ENCODE measurements around the gene CLDN4.
"Not testable (repeated sequence)": the region's sequence is repeated elsewhere in the genome, so short reads cannot be mapped to it uniquely, and the experiment has no call there.

Gene CLDN4

DNA sequence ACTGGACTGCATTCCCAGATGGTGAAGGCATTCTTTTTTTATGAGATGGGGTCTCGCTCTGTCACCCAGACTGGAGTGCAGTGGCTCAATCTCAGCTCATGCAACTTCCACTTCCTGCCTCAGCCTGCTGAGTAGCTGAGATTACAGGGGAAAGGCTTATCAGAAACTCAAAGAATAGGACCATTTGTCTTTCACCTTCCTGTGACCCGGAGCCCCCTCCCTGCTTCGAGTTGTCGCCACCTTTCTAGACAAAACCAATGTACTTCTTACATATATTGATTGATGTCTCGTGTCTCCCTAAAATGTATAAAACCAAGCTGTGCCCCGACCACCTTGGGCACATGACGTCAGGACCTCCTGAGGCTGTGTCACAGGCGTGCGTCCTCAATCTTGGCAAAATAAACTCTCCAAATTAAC is 13.3 kb downstream of the CLDN4 start:
- no peak for DNase-seq

DNA sequence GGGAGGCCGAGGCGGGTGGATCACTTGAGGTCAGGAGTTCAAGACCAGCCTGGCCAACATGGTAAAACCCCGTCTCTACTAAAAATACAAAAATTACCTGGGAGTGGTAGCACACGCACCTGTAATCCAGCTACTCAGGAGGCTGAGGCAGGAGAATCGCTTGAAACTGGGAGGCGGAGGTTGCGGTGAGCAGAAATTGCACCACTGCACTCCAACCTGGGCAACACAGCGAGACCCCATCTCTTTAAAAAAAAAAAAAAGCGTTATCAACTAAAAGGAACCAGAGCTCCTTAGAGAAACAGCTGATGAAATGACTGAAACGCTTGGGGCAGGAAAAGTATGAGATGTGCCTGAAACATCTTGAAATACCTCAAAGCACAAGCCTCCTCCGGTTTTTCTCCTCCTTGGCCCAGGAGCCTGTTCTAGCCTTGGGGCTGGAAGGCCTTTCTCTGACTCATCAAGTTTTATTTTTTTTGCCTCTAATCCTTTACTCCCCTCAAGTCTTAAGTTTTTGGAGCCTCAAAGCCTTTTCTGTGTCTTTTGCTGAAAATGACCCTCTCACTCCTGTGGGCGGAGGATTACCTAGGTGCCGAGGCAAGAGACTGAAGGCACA is 14.2 kb downstream of the CLDN4 start:
- DNase-seq, result no peak

DNA sequence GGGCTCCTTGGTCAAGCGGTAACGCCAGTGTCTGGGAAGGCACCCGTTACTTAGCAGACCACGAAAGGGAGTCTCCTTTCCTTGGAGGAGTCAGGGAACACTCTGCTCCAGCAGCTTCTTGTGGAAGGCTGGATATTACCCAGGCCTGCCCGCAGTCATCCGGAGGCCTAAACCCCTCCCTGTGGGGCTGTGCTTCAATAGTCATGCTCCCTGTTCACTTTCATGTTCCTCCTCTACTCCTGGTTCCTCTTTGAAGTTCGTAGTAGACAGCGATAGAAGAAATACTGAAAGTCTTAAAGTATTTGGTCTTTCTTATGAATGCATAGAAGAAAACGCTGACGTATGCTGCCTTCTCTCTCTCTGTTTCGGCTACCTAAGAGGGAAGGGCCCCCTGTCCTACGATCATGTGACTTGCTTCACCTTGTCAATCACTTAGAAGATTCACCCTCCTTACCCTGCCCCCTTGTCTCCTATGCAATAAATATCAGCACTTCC is 15.0 kb downstream of the CLDN4 start:
- not testable (repeated sequence) for DNase-seq

DNA sequence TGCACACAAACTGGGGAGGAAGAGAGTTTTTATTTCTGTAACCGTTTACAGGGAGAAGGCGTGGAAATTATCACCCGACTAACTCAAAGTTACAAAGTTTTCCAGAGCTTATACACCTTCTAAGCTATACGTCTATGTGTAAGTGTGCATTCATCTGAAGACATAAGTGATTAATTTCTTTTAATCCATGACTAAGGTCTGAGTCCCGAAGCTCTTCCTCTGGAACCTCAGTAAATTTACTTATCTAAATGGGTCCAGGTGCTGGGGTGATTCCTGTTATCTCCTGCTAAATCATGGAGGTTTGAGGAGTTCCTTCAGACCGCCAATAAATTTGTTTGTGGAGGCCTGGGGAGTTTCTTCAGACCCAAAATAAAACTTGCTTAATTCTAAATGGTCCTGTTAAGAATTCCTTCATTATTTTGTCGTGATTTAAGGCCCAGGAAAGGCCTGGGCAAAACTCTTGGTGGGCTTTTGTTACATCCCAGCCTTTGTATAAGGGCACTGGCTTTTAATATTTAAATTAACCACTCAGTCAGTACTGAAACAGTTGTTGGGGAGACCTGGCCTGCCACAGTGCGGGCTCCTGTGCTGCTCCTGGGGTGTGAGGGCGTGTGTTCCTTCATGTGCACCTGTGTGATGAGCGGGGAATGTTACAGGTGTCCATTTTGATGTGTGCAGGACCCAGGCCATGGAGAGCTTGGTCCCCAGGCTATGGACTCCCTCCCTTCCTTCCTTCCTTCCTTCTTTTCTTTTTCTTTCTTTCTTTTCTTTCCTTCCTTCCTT is 17.3 kb downstream of the CLDN4 start:
- no peak for DNase-seq

DNA sequence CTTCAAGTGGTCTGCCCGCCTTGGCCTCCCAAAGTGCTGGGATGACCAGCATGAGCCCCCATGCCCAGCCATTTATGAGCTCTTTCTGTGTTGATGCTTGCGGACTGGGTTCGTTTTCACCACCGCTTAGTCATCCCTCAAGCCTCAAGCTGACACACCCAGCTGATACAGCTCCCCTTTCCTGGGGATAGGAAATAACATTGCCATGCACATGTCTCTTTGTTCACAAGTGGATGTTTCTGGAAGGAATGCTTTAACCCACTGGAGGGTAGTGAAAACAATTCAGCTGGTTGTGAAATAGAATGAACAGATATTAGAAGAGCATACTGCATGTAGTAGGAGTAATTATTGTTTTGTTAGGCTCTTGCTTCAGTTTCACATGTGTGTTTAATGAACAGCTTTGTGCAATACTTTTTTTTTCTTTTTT is 20.0 kb downstream of the CLDN4 start:
- no peak for DNase-seq

DNA sequence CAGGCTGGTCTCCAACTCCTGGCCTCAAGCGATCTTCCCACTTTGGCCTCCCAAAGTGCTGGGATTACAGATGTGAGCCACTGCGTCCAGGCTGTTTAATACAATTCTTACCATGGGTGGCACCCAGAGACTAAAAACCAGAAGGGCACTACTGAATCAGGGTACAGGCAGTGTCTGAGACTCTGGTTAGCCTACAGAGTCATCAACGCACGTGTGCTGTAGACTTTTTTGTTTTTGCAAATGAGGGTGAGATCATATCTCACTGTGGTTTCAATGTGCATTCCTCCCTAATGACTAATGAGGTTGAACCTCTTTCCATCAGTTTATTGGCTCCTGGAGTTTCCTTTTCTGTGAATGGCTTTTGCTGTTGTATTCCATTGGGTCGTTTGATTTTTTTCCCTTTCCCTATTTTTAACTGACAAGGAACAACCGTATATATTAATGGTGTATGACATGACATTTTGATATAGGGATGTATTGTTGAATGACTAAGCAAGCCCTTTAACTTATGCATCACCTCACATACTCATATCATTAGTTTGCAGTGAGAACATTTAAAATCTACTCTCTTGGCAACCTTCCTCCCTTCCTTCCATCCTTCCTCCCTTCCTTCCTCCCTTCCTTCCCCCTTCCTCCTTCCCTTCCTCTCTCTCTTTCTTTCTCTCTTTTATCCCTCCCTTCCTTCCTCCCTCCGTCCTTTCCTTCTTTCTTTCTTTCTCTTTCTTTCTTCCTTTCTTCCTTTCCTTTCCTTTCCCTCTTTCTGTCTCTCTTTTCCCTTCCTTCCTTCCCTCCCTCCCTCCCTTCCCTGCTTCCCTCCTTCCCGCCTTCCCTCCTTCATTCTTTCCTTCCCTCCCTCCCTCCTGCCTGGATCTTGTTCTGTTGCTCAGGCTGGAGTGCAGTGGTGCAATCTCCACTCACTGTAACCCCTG is 20.9 kb downstream of the CLDN4 start:
- DNase-seq, result no peak

DNA sequence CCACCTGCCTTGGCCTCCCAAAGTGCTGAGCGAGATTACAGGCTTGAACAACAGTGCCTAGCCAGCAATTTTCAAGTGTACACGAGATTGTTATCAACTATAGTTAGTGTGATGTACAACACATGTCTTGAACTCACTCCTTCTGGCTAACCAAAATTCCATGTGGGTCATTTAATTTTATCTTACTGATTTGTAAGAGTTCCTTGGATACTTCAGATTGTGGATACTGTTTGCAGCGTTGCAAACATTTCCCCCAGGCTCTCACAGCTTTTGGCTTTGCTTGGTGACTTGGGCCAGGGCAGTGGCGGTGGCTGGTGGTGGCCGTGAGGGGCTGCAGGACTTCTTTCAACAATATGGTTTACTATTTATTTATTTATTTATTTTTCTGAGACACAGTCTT is 21.7 kb downstream of the CLDN4 start:
- no peak for DNase-seq

DNA sequence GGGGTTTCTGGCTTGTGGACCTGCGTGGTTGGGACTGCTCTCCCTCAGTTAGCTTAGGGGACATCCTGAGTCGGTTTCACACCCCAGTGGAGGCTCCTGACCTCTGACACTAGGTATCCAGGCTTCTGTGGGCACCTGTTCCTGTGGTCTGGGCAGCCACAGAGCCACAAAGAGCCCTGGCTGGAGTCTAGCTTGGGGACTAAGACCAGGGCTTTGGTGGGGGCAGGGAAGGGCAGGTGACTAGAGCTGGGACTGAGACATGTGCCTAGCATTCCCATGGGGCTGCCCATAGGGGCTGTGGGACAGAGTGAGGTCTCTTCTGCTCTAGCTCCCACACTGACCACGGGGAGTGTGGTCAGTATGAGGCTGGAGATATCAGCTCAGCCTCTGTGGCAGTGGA is 26.1 kb downstream of the CLDN4 start:
- DNase-seq, result no peak

DNA sequence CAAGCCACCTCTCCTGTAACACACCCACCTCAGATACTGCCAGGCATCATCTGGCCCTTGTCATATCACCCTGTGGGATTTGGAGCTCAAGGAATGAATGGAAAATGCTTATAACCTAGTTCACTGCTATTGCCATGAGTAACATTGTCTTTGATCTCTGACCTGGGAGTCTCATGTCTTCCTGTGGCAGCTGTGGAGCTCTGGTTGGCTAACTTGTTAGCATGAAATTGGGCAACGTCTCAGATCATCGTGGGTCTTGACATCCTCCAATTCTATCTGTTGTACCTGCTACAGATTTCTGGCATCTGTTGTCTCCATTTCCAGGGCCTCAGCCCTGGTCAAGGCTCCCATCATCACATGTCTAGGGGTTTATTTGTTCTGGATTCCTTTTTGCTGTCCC is 28.0 kb downstream of the CLDN4 start:
- no peak for DNase-seq

DNA sequence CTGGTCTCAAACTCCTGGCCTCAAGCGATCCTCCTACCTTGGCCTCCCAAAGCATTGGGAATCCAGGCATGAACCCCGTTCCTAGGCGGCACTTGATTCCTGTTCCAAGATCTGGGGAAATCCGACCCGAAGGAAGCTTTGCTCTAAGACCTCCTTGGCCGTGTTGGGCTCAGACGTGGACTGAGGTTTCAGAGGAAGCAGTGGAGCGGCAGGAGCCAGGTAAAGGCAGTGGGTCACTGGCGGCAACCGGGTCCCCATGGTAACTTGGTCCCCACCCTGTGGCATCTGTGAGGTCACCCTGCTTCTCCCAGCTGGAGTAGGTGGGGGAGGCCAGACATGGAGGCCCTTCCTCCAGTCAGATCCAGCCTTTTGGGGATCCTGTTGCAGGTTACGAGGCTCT is 30.1 kb downstream of the CLDN4 start, which contains the start of gene TMEM270:
TSS of gene TMEM270 (plus strand) at position 301 of the 400 bp plus-strand sequence. CDS start at position 337, 36 bp downstream.
- no peak for DNase-seq

DNA sequence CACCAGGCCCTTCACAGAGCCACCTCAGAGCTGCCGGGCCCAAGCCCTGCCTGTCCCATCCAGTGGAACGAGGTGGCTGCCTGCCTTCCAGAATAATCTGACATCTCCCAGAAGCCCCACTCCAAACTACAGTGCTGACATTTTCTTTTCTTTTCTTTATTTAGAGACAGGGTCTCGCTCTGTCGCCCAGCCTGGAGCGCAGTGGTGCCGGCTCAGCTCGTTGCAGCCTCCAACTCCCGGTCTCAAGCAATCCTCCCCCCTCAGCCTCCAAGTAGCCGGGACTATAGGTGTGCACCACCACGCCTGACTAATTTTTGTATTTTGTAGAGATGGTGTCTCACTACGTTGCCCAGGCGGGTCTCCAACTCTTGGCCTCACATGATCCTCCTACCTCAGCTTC is 30.5 kb downstream of the CLDN4 start:
- DNase-seq, result no peak

DNA sequence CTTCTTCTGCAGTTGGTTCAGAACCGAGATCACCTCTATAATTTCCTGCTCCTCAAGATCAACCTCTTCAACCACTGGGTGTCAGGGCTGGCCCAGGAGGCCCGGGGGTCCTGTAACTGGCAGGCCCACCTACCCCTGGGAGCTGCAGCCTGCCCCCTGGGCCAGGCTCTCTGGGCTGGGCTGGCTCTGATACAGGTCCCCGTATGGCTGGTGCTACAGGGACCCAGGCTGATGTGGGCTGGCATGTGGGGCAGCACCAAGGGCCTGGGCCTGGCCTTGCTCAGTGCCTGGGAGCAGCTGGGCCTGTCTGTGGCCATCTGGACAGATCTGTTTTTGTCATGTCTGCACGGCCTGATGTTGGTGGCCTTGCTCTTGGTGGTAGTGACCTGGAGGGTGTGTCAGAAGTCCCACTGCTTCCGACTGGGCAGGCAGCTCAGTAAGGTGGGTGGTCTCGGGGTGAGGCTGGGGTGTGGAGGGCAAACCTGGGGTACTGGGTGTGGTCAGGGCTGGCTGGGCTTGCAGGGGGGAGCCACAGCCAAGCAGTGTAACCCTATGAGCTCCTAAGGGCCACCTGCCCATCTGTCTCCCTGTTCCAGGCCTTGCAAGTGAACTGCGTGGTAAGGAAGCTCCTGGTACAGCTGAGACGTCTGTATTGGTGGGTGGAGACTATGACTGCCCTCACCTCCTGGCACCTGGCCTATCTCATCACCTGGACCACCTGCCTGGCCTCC is 34.4 kb downstream of the CLDN4 start:
- DNase-seq, result no peak

DNA sequence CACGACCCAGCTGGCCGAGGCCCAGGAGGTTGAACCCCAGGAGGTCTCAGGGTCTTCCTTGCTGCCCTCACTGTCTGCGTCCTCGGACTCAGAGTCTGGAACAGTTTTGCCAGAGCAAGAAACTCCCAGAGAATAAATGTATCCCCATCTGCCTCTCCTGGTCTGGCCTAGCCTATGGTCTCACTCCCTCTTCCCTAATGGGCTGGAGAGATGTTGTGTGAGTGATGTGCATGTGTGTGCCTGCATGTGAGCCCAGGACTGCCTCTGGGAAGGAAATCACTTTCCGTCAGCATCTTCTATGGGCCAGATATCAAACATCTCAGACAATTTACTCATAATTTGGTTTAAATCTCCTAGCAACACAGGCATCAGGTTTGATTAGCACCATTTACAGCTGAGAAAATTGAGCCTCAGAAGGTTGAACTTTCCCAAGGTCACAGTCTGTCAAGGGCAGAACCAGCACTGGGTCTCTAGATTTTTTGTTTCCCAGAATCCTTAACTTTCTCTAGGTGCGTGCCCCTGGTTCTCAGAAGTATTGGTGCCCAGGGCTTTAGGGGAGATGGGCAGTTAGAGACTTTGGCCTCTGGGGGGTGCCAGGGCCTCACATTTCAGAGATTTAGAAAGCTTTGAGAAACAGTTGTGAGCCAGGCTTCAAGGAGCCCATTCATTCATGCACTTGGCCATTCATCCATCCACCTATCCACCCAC is 35.1 kb downstream of the CLDN4 start:
- no peak for DNase-seq

DNA sequence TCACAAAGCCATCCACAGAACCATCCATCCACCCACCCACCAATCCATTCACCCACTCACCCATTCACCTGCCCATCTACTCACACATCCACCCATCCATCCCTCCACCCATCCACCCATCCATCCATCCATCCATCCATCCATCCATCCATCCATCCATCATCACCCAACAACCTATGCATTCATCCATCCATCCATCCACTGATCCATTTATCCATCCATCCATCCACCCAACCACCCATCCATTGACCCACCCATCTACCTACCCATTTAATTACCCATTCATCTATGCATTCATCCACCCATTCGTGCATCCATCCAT is 35.6 kb downstream of the CLDN4 start:
- DNase-seq, result no peak

DNA sequence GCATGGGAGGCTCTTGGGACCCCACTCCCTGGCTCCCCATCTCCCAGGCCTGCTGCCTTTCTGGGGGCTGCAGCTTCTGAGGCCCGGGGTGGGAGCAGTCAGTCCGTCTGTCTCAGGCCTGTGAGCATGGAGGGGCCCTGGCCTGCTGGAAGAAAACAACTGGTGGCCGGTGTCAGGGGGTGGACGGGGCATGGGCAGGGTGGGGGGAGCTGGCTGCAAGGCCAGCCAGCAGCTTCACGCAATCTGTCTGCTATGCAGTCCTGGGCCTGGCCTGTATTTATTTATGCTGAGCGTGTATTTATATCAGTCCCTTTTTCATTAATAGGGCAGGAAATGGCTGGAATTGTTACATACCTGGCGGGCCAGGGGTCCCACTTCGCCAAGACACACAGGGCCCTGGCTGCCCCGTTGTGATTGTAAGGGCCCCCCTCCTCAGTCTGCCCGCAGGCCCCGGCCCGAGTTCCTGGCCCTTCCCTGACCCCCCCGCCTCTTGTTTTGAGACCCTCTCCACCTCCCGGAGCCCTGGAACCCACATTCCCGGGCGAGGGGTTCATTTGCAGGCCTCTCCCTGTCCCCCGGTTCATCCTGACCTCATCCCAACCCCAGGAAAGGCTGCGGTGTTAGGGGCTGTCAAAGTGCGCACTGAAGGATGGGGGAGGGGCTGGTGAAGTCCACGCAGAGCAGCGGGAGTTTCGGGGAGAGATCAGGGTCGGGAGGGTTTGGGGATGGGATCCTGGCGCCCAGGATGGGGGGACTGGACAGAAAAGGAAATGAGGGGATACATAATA is 38.4 kb downstream of the CLDN4 start:
- DNase-seq, result no peak

DNA sequence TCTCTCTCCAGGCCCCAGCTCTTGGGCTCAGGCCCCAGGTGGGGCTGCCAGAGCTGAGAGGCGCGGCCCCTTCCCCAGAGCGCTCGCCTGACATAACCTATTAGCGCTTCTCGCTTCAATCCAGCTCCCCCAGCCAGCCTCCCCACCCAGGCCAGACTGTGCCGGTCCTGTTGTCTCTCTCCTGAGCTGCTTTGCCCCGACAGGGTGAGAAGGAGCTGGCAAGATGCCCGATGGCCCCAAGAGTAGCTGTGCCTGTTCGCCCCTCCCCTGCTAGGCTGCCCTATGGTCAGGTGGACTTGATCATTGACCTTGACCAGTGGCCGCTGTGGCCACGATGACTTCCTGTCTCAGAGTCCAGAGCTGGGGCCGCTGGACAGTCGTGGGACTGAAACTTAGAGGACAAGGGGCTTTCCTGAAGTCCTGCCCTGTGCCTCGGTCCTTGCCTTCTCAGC is 39.3 kb downstream of the CLDN4 start:
- no peak for DNase-seq

DNA sequence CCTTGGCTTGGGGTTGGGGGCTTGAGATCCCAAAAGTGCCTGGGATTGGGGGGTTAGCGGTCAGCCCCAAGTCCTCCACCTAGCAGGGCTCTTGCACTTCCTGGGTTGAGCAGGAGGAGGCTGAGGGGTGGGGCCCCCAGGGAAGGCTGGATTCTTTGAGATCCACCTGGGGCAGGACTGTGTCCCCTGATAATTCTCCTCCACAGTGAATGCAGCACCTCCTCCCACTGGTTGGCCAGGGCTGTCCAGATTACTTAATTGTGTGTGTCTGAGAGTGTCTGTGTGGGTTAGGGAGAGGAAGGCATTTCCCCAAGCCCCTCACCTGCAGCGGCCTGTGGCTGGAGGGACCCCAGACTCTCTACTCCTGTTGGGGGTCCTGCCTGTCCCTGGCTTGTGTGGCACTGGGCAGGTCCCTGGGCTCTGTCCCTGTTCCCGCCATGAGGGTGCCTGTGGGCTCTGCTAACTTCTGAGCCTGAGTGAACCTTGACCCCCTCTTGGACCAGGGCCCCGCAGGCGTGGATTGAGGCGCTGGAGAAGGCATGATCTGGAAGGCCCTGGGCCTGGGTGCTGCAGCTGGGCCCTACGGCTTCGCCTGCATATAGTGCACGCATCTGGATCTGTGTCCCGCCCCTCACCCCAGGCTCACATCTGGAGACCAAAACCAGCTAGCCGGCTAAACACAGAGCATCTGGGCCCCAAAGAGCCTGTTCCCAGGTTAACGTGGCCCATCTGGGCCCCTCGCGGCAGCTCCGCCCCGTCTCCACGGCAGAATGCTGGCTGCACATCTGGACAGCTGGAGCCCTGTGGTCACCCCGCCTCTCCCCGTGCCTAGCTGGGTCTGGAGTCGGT is 40.6 kb downstream of the CLDN4 start:
- DNase-seq, result no peak

DNA sequence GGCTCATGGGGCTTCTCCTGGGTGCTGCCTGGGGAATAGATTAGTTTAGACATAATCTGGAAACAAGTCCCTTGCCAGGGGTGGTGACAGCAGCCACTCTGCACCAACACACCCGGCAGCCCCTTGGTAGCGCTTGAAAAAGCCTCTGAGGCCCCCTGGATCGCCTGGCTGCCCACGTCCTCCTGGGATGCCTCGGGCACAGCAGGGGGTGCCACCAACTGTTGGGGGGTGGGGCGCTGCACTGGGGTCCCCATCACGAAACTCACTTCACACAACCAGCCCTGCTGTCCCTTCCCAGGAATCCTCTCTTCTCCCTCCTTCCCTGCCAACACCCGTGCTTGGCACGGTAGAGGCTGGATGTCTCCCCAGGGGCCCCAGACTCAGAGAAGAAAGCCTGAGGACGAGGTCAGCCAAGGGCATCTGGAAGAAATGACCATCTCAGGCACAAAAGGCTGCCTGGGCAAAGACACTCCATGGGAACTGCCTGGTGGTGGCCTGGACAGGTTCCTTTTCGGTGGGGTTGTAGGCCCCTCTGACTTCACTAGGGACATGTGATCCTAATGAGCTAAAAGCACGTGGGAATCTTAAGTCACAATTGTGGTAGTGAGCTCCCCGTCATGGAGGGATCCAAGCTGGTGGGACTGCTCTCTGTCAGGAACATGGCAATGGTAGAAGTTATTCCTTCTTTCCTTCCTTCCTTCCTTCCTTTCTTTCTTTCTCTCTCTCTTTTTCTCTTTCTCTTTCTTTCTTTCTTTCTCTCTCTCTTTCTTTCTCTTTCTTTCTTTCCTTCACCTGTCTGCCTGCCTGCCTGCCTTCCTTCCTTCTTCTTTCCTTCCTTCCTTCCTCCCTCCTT is 41.5 kb downstream of the CLDN4 start:
- DNase-seq, result no peak

DNA sequence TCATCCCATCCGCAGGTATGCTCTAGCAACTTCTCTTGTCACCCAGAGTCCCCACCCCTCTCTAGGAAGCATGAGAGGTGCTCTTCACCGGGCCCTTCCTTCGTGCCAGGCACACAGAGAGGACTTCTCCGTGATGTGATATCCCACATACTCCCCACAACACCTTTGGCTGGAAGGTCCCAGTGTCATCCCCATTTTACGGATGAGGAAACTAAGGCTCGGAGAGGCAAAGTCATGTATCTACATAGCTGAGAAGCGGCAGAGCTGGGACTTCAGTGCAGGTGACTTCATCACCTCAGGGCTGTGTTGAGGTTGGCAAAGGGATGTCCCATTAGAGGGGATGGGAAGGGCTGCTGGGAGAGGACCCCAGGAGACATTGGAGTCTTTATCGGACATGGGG is 45.6 kb downstream of the CLDN4 start:
- no peak for DNase-seq
